HG03175 (cell line): ENCODE measurements around the gene PRKAR2B.
A peak's percentile ranks its signal among the peaks of the same experiment; 100 is the strongest.
"Not testable (repeated sequence)": the region's sequence is repeated elsewhere in the genome, so short reads cannot be mapped to it uniquely, and the experiment has no call there.

Source experiments
- ATAC-seq: cut with Tn5 transposase; IDR thresholded peaks from one replicate; pipeline ENCODE4 v1.9.1; 2021; ENCODE audit warnings: mild to moderate bottlenecking, moderate library complexity; ENCODE audit not compliant: unreplicated experiment

PRKAR2B gene

DNA sequence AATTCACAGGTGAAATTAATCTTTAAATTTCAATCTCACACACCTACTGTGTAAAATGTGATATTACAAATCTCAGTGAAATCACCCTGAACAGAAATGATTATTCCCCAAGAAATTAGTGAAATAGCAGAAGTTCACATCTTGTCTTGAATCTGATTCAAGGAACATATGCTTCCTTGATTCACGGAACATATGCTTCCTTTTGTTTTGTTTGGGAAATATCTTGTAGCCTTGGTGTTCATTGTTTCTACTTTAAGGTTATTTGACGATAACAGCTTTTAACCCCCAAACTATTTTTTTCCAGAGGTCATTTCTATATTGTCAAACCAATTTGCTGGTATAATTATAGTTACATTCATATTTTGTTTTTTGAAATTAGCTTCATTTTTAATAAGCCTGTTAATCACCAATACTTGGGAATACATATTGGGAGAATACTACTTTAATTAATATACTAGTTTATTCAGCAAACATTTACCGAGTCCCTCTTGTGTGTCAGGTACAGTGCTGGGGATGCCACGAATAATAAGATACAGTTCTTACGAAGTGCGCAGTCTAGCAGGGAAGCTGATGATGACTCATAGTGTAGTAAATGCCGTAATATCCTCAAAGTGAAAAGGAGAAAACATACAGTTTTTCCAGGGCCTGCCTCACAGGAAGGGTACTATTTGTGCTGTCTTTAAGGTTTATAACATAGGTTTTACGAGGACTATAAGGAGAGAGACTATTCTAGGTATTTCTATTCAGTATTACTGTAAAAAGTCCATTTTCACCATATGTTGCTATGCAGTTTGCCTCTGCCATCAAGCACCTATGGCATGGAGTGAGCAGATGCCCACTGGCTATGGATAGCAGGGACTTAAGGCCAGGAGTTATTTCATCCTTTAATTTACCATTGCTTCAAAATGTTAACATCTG lies 32.5 kb downstream of the PRKAR2B start:
- no peak for ATAC-seq

DNA sequence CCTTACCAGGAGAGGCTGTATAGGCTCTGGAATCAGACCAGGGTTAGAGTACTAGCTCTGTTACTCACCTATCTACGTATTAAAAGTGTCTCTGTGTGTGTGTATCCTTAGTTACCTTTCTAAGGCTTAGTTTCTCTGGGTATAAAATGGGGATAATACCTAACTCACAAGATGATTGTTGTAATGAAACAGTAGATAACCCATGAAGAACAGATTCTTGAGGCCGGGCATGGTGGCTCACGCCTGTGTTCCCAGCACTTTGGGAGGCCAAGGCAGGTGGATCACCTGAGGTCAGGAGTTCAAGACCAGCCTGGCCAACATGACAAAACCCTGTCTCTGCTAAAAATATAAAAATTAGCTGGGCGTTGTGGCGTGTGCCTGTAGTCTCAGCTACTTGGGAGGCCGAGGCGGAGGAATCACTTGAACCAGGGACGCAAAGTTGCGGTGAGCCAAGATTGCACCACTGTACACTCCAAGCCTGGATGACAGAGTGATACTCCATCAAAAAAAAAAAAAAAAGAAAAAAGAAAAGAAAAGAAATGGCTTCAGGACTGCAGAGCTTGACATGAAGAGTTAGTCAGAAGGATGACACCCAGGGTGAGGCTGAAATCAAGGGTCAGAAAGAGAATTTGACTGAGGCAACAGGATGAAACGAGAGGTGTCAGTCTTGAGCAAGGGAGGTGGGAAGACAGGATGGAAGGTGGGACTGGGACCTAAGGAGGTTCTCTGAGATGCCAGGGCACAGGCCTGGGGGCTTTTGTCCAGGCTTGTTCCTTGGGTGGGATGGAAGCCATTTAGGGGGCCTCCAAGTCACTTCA lies 33.4 kb downstream of the PRKAR2B start:
- no peak for ATAC-seq

DNA sequence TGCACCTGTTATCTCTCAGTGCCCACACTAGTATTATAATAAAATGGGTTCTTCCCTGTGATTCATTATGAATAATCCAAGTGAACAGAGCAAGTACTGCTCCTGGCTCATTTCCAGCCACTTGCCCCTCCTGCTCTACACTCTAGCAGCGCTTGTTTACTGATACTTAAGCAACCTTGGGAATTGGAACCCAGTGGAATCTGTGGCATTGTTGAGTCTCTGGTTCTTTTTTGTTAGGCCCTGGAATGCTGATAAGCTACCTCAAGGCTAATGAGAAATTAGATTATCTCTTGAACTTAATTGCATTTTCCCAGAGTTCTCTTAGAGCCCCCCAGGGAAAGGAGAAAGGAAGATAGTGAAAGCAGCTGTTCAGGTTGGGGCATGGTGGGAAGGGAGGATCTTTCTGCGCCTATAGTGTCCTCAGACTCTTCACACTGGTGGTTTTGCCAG lies 34.0 kb downstream of the PRKAR2B start:
- no peak for ATAC-seq

DNA sequence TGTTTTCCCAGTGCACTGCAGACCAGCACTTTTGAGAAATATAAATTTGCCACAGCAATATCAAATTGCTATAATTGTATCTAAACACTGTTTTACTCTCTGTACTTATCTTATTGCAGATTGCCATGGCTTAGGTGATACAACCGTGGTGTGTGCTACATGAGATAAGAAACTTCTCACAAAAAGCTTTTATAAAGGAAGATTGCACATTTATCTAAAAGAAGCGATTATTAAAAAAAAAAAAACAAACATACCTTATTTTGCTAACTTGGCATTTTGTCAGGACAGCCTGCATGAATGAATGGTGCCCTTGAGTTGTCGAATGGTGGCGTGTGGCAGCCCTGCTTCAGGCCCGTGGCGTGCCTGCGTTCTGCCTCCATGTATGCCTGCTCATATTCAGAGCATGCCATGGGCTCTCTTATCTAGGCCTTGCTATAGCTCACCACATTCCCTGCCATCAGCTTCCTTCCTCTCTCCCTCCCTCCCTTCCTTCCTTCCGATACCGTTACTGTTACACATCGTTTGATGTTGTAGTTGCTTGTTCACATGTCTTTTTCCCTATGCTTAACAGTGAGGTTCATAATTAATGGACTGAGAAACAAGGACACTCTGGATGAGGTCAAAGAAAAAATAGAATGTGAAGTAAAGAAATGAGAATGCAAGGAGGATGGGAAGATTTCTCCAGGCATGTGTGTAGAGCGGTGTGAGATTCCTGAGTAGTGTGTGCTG lies 34.9 kb downstream of the PRKAR2B start:
- no peak for ATAC-seq

DNA sequence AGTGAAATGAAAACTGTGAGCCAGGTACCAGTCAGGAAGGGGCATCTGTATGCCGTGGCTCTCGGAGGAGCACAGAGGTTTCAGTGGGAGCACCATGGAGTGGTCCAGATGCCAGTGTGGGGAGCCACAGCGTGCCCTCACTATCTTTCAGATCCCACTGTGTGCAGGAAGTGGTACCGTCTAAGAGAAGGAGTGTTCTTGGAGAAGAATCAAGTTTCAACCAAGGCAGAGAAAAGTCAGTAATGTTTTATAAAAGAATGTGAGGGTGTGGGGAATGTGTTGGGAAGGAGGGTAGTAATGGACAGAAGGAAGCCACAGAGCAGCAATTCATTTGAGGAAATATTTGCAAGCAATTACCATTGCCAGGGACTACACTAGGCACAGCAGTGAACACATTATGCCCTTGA lies 35.6 kb downstream of the PRKAR2B start:
- ATAC-seq = no peak

DNA sequence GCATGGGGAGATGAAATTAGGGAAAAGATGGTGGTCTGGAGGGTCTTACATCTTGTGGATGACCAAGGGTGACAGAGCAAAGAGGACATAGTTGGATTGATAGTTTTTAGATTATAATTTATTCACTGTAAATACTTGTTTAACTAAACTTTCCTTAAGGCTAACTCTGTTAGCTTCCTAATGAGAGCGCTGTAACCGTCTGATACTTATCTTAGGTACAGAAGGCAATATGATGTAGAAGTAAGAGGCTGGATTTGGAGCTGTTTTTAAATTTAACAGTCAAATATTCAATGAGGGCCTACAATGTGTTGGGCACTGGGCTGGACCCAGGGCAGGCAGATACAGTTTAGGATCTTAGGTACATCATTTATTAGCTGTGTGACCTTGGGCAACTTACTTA lies 36.0 kb downstream of the PRKAR2B start:
- ATAC-seq = no peak

DNA sequence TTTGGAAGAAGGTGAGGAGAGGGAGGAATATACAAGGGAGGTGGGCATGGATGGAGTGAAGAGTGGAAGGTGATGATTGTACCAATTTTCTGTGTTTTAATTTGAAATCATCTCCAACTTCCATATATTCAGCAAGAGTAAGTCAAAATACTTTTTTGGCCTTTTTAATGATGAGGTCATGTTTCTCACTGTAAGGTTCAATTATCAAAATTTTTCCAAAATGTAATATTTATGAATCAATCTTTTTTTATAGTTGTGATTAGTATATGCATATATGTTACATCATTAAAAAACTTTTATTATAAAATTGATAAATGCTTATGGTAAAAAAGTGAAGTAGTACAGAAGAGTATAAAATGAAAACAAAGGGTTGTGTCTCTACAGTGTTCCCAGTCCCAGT lies 40.7 kb downstream of the PRKAR2B start:
- no peak for ATAC-seq

DNA sequence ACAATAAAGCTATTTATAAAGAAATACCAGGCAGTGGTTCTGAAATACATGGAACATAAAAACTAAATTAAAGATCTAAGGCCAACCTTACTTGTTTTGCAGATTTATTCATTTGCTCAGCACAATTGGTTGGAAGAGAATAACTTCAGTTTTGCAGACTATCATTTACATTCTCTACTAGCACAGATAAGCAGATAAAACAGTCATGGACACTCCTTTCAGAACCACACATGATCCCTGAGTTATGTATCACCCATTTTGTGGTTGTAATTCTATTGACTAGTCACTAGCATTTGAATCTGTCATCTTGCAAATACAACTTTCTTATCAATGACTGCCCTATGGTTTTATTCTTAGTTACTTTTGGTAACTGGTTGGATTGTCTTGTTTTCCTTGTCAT lies 45.1 kb downstream of the PRKAR2B start:
- ATAC-seq = no peak

DNA sequence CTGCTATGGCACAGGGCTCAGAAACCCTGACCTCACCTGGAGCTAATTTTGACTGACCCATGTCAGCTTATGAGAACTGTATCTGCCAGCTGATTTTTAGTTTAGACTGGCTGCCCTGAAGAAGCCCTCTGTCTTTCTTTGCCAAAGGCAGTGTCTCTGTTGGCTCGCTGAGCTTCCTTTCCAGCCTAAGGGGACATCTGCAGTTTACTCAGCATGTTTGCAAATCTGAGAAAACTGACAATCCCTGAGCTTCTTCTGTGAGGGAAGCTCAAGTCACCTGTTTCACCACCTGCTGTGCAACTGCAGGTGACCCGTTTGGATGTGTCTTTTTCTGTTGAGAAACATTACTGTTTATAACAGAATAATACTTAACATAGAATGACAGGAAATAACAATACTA lies 46.0 kb downstream of the PRKAR2B start:
- ATAC-seq = no peak

DNA sequence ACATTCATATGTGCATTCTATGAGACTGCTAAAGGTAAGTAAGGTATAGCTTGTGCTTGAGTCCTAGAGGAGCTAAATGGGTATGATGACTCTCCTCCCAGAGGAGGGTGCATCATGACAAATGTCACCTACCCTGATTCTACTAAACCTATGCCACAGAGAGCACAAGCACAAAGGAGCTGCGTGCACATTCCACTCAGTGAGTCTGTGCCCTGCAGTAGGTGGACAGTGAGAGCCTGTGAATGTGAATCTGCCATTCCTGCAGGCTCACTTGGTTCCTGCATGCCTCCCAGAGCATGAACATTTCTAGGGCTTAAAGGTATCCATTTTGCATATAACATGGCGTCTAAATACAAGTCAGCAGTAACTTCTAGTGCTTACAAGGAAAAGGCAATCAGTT lies 46.8 kb downstream of the PRKAR2B start:
- ATAC-seq = no peak

DNA sequence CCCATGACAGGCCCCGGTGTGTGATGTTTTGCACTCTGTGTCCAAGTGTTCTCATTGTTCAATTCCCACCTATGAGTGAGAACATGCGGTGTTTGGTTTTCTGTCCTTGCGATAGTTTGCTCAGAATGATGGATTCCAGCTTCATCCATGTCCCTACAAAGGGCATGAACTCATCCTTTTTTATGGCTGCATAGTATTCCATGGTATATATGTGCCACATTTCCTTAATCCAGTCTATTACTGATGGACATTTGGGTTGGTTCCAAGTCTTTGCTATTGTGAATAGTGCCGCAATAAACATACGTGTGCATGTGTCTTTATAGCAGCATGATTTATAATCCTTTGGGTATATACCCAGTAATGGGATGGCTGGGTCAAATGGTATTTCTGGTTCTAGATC lies 49.2 kb downstream of the PRKAR2B start:
- not testable (repeated sequence) for ATAC-seq

DNA sequence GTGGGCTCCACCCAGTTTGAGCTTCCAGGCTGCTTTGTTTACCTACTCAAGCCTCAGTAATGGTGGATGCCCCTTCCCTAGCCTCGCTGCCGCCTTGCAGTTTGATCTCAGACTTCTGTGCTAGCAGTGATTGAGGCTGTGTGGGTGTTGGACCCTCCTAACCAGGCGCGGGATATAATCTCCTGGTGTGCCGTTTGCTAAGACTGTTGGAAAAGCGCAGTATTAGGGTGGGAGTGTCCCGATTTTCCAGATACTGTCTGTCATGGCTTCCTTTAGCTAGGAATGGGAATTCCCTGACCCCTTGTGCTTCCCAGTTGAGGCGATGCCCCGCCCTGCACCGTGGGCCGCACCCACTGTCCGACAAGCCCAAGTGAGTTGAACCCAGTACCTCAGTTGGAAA lies 54.6 kb downstream of the PRKAR2B start:
- not testable (repeated sequence) for ATAC-seq

DNA sequence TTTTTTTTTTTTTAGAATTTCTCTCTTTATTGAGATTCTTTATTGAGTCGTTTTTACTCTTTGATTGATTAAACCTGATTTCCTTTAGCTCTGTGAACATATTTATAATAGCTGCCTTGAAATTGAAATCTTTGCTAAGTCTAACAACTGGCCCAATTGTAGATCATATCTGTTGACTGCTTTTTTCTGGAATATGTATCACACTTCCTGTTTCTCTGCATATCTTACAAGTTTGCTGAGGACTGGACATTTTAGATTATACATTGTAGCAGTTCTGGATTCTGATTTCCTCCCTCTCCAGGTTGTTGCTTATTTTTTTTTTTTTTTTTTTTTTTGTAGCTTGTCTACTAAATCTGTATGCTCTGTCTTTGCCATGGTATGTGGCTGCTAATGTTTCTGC lies 56.3 kb downstream of the PRKAR2B start:
- no peak for ATAC-seq

DNA sequence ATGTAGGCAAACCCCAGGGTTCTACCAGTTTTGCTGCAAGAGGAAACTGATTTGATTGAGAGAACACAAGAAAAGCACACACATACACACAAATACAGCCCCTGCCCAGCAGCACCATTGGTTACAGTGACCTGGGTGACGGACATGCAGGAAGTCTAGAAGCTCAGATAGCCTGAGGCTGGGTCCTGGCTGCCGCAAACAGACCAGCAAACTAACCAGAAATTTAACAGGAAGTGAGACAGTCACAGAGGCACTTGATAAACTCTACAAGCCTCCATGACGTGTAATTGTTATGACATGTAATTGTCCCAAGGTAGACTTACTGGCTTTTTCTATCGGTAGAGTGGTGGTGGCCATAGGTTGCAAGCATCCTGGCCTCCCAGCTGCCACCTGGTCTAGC lies 58.9 kb downstream of the PRKAR2B start:
- peak; percentile 70 for ATAC-seq

DNA sequence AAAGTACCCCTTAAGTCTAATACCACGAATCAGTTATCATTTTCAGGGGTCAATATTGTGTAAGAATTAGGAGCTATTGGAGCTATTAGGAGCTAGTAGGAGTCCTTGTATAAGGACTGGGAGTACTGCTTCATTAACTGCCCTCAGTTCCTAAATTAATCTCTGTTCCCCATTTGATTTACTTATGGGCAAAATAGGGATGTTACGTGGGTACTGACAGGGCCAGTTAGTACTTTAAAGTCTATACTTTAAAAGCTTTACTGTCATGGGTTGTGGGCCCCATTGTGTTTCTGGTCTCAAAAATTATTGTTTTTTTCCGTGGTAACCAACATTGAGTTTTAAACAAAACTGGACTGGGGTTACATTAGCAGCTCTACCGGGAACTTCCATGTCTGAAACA lies 60.3 kb downstream of the PRKAR2B start:
- no peak for ATAC-seq

DNA sequence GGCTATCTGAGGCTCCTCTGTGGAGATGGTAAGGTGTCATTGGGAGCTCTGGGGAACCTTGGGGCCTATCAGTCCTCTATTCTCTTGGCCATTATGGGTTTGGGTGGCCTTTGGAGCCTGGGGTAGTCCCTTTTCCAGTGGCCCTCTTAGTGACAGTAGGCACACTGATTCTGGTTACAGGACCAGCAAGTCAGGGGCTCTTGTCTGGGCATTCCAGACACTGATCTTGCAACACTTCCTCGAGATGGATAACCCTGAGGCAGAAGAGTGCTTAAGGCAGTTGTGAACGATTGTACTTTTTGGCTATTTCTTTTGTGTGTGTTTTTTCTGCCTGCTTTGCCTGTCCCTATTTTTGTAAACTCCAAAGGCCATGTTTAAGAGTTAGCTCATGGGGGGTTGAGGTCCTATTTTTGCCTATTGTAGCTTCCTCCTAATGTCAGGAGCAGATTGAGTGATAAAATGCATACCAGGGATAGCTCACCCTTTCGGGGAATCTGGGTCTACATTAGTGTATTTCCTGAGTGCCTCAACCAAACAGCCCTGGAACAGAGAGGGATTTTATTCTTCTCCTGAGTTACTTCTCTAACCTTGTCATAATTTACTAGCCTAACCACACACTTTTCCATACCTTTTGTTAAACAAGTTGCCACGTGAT lies 61.2 kb downstream of the PRKAR2B start:
- no peak for ATAC-seq

DNA sequence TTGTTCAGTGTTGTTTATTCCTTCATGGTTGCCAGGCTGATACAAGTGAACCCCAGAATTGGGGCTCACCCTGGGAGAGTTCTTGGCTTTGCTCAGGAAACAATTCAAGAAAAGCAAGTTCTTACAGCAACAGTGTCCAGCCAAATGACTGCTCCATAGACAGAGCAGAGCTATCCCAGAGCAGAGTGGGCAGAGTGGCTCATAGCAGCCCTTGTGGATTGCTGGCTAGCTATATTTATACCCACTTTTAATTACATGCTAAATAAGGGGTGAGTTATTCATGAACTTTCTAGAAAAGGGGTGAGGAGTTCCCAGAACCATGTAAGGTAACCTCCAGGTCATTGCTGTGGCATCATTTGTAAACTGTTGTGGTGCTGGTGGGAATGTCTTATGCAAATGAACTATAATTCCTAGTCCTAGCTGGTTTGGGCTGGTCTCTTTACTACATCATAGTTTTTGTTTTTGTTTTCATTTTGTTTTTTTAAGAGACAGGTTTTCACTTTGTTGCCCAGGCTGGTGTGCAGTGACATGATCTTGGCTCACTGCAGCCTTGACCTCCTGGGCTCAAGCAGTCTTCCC lies 64.4 kb downstream of the PRKAR2B start:
- ATAC-seq = no peak

DNA sequence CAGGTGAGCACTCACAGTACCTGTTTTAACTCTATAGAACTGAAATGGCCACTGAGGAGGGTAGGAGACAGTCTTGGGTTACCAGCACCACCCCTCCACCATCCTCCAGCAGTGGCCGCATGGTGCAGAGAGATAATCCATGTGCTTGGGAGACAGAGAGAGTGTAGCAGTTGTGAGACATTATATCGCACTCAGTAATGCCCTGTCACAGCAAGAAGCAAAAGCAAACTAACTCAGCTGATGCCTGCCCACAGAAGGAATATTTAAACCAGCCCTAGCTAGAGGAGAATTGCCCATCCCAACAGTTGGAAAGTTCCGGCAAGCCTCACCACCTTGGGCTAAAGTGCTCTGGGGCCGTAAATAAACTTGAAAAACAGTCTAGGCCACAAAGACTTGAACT lies 65.5 kb downstream of the PRKAR2B start:
- ATAC-seq = no peak

DNA sequence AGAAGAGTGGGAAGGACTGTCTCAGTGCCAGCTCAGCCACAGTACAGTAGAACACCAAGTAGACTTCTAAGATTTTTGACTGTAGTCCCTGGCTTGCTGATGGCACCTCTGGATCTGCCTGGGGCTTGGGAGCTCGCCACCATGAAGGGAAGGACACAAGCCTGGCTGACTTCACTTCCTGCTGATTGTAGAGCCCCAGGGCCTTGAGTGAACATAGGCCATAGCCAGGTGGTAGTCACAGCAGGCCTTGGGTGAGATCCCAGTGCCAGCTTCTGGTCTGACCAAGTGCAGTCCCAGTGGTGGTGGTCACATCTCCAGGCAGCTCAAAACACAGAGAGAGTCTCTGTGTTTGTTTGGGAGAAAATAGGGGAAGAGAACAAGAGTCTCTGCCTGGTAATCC lies 66.7 kb downstream of the PRKAR2B start:
- no peak for ATAC-seq

DNA sequence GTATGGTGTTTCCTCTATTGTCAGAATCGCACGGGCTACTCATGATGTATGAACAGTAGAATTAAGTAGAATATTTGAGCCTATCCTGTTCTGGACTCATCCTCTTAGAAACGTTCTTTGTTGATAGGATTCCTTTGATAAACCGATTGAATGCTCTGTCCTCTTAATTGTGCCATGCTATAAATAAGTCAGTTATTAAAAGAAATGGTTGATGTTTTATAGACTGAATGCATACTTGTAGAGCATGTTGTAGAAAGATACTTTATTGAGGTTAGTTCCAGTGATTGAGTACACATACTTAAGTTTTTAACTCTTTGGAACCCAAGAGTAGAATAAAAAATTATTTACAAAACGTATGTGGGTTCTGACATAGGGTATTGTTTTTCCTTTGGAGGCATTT lies 69.4 kb downstream of the PRKAR2B start:
- no peak for ATAC-seq
